PFSK-1 (cell line): ENCODE data around the gene NEUROG2.

Source experiments
- FOXP2 ChIP-seq: optimal IDR thresholded peaks from 2 replicates; pipeline ENCODE3; 2011; ENCODE audit warnings: borderline replicate concordance, control low read depth, inconsistent platforms; ENCODE audit not compliant: insufficient read depth; ENCODE audit errors: extremely low read length, extremely low read depth
- POLR2AphosphoS5 ChIP-seq: IDR thresholded peaks from 2 replicates; pipeline ENCODE4 v1.6.1; 2012; ENCODE audit warnings: low read depth, mild to moderate bottlenecking, control low read depth, low read length, moderate library complexity
- REST ChIP-seq, 2 experiments: IDR thresholded peaks; 2 replicates each; pipeline versions ENCODE4 v1.6.1 to v1.8.0; 2011 to 2012; ENCODE audit warnings: low read depth in 2 of 2, low read length in 2 of 2, control low read depth in 1 of 2, inconsistent platforms in 1 of 2, mild to moderate bottlenecking in 1 of 2, moderate library complexity in 1 of 2; ENCODE audit not compliant: insufficient read depth in 1 of 2
- SIN3A ChIP-seq: IDR thresholded peaks from 2 replicates; pipeline ENCODE4 v1.6.1; 2012; ENCODE audit warnings: mild to moderate bottlenecking, low read length, moderate library complexity, borderline replicate concordance; ENCODE audit not compliant: insufficient read depth
- TAF1 ChIP-seq: IDR thresholded peaks from 2 replicates; pipeline ENCODE4 v1.6.1; 2012; ENCODE audit warnings: low read length, control low read depth, borderline replicate concordance; ENCODE audit not compliant: insufficient read depth

NEUROG2 gene

DNA sequence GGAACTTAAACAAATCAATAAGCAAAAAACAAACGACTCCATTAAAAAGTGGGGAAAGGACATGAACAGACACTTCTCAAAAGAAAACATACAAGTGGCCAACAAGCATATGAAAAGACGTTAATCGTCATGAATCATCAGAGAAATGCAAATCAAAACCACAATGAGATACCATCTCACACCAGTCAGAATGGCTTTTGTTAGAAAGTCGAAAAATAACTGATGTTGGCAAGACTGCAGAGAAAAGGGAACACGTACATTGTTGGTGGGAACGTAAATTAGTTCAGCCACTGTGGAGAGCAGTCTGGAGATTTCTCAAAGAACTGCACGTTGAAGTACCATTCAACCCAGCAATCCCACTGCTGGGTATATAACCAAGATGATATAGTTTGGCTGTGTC lies 23.7 kb downstream of the NEUROG2 start:
- TF ChIP-seq TAF1 (no peak), FOXP2 (no peak), POLR2AphosphoS5 (no peak), REST (IDR thresholded peaks at IDR 0.05; ENCODE audit: insufficient read depth in 1 of 2, low read depth in 2 of 2, low read length in 2 of 2) (no peak), SIN3A (no peak)

- no peak for TF ChIP-seq TAF1
- no peak for TF ChIP-seq POLR2AphosphoS5
- no peak for TF ChIP-seq FOXP2
- TF ChIP-seq SIN3A = no peak
- TF ChIP-seq REST (IDR thresholded peaks at IDR 0.05; ENCODE audit: insufficient read depth in 1 of 2, low read depth in 2 of 2, low read length in 2 of 2) = no peak
Observed at GRCh38 chr4:112485930-112486329, 30.1 kb downstream of the NEUROG2 start.

DNA sequence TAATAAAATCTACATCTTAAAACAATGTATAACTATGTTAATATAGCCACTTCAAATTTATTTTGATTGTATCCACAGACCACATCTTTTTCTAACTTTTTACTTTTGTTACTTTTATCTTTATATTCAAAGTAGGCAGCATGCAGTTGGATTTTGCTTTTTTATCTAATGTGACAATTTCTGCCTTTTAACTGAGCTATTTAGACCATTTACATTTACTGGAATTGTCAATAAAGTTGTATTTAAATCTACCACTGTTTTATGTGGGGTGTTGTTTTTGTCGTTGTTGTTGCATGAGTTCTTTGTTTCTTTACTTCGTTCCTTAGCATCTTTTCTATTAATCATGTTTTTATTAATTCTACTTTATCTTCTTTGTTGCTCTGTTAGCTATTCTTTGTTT lies 42.0 kb downstream of the NEUROG2 start:
- TF ChIP-seq FOXP2 = no peak
- no peak for TF ChIP-seq SIN3A
- TF ChIP-seq REST (IDR thresholded peaks at IDR 0.05; ENCODE audit: insufficient read depth in 1 of 2, low read depth in 2 of 2, low read length in 2 of 2) = no peak
- no peak for TF ChIP-seq TAF1
- TF ChIP-seq POLR2AphosphoS5 = no peak

- no peak for TF ChIP-seq SIN3A
- no peak for TF ChIP-seq POLR2AphosphoS5
- TF ChIP-seq TAF1 = no peak
- TF ChIP-seq FOXP2 = no peak
- no peak for TF ChIP-seq REST (IDR thresholded peaks at IDR 0.05; ENCODE audit: insufficient read depth in 1 of 2, low read depth in 2 of 2, low read length in 2 of 2)
Observed at GRCh38 chr4:112472318-112472717, 43.7 kb downstream of the NEUROG2 start.
